Naive thymus-derived CD4-positive, alpha-beta T cell (primary cell): Measurements from ENCODE around the gene STRIP1. TPM values are rescaled to one million over a fixed set of nuclear protein-coding genes. Genes with fewer than 3 reads are reported as not detected.

Experiments used
- ATAC-seq: fragments of 150-1000 bp; cut with Tn5 transposase; 2 replicates; pipeline ENCODE4 v1.10.0; 2021; ENCODE audit warnings: mild to moderate bottlenecking, moderate library complexity
- CTCF ChIA-PET: fragments of 350-600 bp; sonication (Branson Sonifier 250); formaldehyde crosslinking; loops from one replicate; lab custom pipeline; 2021; ENCODE audit warnings: antibody characterized with exemption; lab: Charles Lee
- POLR2A ChIA-PET: fragments of 350-600 bp; sonication (Branson Sonifier 250); formaldehyde crosslinking; loops from one replicate; lab custom pipeline; 2021; ENCODE audit warnings: antibody characterized with exemption, inconsistent platforms; lab: Charles Lee
- DNase-seq, 9 donors: peaks; one replicate each; pipeline versions ENCODE4 v3.0.0 to v3.0.0-alpha.2; 2020 to 2022; ENCODE audit warnings: mixed read lengths in 1 of 9
- H3K27ac ChIP-seq: one replicate; pipeline ENCODE4 v1.7.0; 2013; ENCODE audit warnings: mild to moderate bottlenecking, low read depth, low read length, moderate library complexity
- H3K27me3 ChIP-seq, 2 donors: one replicate each; pipeline ENCODE4 v1.7.0; 2013; ENCODE audit warnings: low read length in 2 of 2, mild to moderate bottlenecking in 2 of 2, moderate library complexity in 2 of 2; ENCODE audit not compliant: control insufficient read depth in 2 of 2, insufficient read depth in 2 of 2
- H3K36me3 ChIP-seq, 3 experiments: 1 replicate in 2 of 3; 2 replicates in 1 of 3; pipeline ENCODE4 v1.7.0; 2013; ENCODE audit warnings: low read length in 3 of 3, mild to moderate bottlenecking in 3 of 3, moderate library complexity in 1 of 3; ENCODE audit not compliant: insufficient read depth in 3 of 3, control insufficient read depth in 2 of 3
- H3K4me1 ChIP-seq, 2 donors: one replicate each; pipeline ENCODE4 v1.7.0; 2013; ENCODE audit warnings: low read length in 2 of 2, mild to moderate bottlenecking in 2 of 2, moderate library complexity in 1 of 2; ENCODE audit not compliant: control insufficient read depth in 2 of 2, insufficient read depth in 2 of 2
- H3K4me3 ChIP-seq: 2 replicates; pipeline ENCODE4 v1.7.0; 2013; ENCODE audit warnings: mild to moderate bottlenecking, low read length
- H3K9me3 ChIP-seq, 3 experiments: 1 replicate in 2 of 3; 2 replicates in 1 of 3; pipeline ENCODE4 v1.7.0; 2013; ENCODE audit warnings: low read length in 3 of 3; ENCODE audit not compliant: control insufficient read depth in 2 of 3
- H3K27ac Mint-ChIP-seq, 9 donors: one replicate each; pipeline ENCODE4 v1.8.0; 2020 to 2022; ENCODE audit warnings: mixed read lengths in 9 of 9, mild to moderate bottlenecking in 8 of 9, moderate library complexity in 5 of 9, inconsistent platforms in 2 of 9
- H3K27me3 Mint-ChIP-seq, 5 donors: one replicate each; pipeline ENCODE4 v1.8.0; 2021 to 2022; ENCODE audit warnings: mixed read lengths in 5 of 5, mild to moderate bottlenecking in 1 of 5
- H3K36me3 Mint-ChIP-seq, 5 donors: one replicate each; pipeline ENCODE4 v1.8.0; 2020 to 2022; ENCODE audit warnings: mixed read lengths in 5 of 5, mild to moderate bottlenecking in 3 of 5, inconsistent platforms in 1 of 5
- H3K4me1 Mint-ChIP-seq, 7 donors: one replicate each; pipeline ENCODE4 v1.8.0; 2020 to 2022; ENCODE audit warnings: mixed read lengths in 7 of 7, mild to moderate bottlenecking in 3 of 7, inconsistent platforms in 1 of 7
- H3K4me3 Mint-ChIP-seq, 10 donors: one replicate each; pipeline ENCODE4 v1.8.0; 2020 to 2022; ENCODE audit warnings: mild to moderate bottlenecking in 10 of 10, mixed read lengths in 10 of 10, moderate library complexity in 6 of 10, inconsistent platforms in 2 of 10
- H3K9me3 Mint-ChIP-seq, 11 donors: one replicate each; pipeline ENCODE4 v1.8.0; 2020 to 2022; ENCODE audit warnings: mixed read lengths in 11 of 11, mild to moderate bottlenecking in 4 of 11, inconsistent platforms in 1 of 11, moderate library complexity in 1 of 11
- intact Hi-C, 2 donors: fragments of 100-400 bp; cut with micrococcal nuclease; formaldehyde crosslinking; loops; one replicate each; pipeline ENCODE4 v1.15.1; 2023
- polyA plus RNA-seq, 2 donors: library from polyadenylated mRNA; unstranded; fragments of 300-500 nt; fragmentation: Illumina TruSeq; gene quantifications; one replicate each; pipeline ENCODE4 v1.2.3, GENCODE V29; 2021
- total RNA-seq, 6 experiments: library from RNA in 5 of 6; stranded (reverse) in 5 of 6; gene quantifications; 1 replicate in 5 of 6; 2 replicates in 1 of 6; pipeline ENCODE4 v1.2.3 and lab custom pipeline; 2021 to 2026

The STRIP1 gene
- total and polyA plus RNA-seq, 7 experiments from 2014 or later: 21.4 to 83.9 (median 65.7) TPM

DNA sequence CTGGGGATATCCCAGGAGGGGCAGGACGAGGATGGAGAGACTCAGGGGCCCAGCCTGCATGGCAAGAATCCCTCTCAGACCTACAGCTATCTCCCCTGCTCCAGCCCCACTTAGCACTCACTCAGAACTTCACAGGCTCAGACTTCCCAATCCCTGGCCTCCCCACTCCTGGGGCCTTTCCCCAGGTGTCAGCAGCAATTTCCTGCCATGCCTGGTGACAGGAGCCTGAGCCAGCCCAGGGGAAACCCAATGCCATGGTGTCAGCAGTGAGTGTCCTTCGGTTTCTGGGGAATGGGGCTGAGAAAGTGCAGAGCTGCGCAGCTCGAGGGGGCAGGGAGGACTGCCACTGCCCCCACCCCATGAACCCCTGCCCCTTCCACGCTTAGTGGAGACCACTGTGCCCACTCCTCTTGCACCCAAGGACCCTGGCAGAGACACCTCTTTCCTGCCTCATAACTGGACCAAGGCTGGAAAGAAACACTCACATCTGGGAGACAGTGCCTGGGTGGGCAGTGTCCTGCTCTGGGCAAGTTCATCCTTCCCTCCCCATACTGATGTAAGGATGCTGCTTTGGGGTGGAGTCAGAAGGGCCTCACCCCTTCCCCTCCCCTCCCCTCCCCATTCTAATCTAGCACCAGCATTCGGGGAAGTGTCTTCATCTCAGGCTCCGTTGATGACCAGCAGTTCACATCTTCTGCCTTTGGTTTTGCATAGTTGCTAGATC lies 60.7 kb downstream of the STRIP1 start:
- POLR2A ChIA-PET: no interaction called here
- Histone ChIP-seq H3K36me3 (no peaks in the 10 kb centered on the region), H3K27ac (no peak overlapping the region), H3K4me3 (no peak overlapping the region), H3K9me3 (no peaks in the 10 kb centered on the region), H3K4me1 (no peaks in the 10 kb centered on the region), H3K27me3 (no peaks in the 10 kb centered on the region)
- intact Hi-C loops: no loop called here
- H3K27ac Mint-ChIP-seq: no peak overlapping the region
- DNase-seq (no peak), ATAC-seq (no peak)
- CTCF ChIA-PET: no interaction called here
- no peaks in the 10 kb centered on the region for H3K36me3 Mint-ChIP-seq
- no peaks in the 10 kb centered on the region for H3K9me3 Mint-ChIP-seq
- H3K4me3 Mint-ChIP-seq: no peak overlapping the region
- H3K4me1 Mint-ChIP-seq: peaks cover 0 to 4% (median 0%) of the 10 kb centered on the region in 7 donors
- H3K27me3 Mint-ChIP-seq: peaks cover 5 to 45% (median 19%) of the 10 kb centered on the region in 5 donors

DNA sequence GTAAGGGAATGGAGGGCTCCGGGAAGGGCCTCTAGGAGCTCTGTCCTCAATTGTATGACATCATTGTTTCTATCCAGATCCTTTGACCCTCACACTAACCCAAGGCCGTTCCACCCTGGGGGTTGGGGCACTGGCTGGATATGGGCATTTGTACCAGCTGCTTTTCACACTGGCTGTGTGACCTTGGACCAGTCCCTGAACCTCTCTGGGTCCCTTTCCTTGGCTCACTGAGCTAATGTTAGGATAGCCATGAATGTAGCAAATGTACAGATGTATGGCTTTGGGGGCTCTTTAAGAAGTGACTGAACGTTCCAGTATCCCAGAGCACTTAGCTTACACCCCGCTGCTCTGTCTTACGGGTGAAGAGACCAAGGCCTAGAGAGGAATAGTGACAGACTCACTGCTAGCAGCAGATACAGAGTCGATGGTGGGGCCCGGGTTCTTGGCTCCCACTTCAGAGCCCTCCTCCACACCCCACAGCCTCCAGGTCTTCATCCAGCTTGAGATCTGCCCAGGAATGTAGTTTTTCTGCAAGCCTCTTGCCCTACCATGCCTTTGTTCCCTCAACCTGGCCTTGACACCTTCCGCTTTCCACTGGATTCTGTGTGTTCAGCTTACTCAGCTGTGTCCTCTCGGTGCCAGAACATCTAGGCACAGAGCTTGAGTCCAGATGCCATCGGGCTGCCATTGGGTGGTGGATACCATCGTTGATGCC lies 63.2 kb downstream of the STRIP1 start:
- peaks cover 0 to 7% (median 0%) of the 10 kb centered on the region in 7 donors for H3K4me1 Mint-ChIP-seq
- no peak for DNase-seq

GRCh38 chr1:110098222-110099026 lies 64.0 kb downstream of the STRIP1 start:
- Mint-ChIP-seq H3K36me3 (no peaks in the 10 kb centered on the region), H3K9me3 (no peaks in the 10 kb centered on the region), H3K4me1 (peaks cover 0 to 7% (median 0%) of the 10 kb centered on the region in 7 donors), H3K4me3 (no peak overlapping the region), H3K27me3 (peaks cover 5 to 27% (median 25%) of the 10 kb centered on the region in 5 donors), H3K27ac (no peak overlapping the region)
- ATAC-seq (no peak), DNase-seq (no peak)
- no peaks in the 10 kb centered on the region for H3K36me3 ChIP-seq
- ChIA-PET CTCF (no interaction called here), POLR2A (no interaction called here)
- H3K9me3 ChIP-seq: no peaks in the 10 kb centered on the region
- H3K27me3 ChIP-seq: no peaks in the 10 kb centered on the region
- H3K4me1 ChIP-seq: no peaks in the 10 kb centered on the region
- no peak overlapping the region for H3K4me3 ChIP-seq
- no peak overlapping the region for H3K27ac ChIP-seq
- intact Hi-C loops: no loop called here

More for the DNA sequence above, 63.2 kb downstream of the STRIP1 start:
- ChIA-PET CTCF (no interaction called here), POLR2A (no interaction called here)
- Histone ChIP-seq H3K4me3 (no peak overlapping the region), H3K36me3 (no peaks in the 10 kb centered on the region), H3K27ac (no peak overlapping the region), H3K27me3 (no peaks in the 10 kb centered on the region), H3K9me3 (no peaks in the 10 kb centered on the region), H3K4me1 (no peaks in the 10 kb centered on the region)
- Mint-ChIP-seq H3K9me3 (no peaks in the 10 kb centered on the region), H3K36me3 (no peaks in the 10 kb centered on the region), H3K4me3 (no peak overlapping the region), H3K27me3 (peaks cover 5 to 32% (median 25%) of the 10 kb centered on the region in 5 donors), H3K27ac (no peak overlapping the region)
- intact Hi-C loops: no loop called here
- no peak for ATAC-seq

DNA sequence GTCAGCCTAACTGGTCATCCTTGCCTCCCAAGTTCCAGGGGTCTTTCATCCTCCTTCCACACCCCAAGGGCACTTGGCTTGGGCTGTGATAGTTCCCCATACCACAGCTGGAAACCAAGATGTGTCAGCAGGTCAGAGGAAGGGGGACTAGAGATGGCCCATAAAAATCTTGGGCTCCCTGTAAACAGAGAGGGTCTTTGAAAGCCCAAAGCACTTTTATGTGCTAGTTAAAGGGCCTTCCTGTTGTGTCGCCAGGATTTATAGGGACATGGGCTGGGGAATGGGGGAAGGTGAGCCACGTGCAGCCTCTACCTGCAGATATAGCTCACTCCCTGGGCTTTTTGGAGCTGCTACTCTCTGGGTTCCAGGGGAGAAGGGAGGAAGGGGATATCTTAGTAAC lies 65.9 kb downstream of the STRIP1 start:
- Histone ChIP-seq H3K27me3 (no peaks in the 10 kb centered on the region), H3K4me1 (no peaks in the 10 kb centered on the region), H3K27ac (no peak overlapping the region), H3K9me3 (no peaks in the 10 kb centered on the region), H3K4me3 (no peak overlapping the region), H3K36me3 (no peaks in the 10 kb centered on the region)
- ChIA-PET POLR2A (no interaction called here), CTCF (interaction anchor here (1.0 kb wide), 1 partner anchor 12 kb away, joined by 3 read pairs; no protein-coding TSS in a partner anchor)
- H3K27me3 Mint-ChIP-seq: peaks cover 5 to 24% (median 18%) of the 10 kb centered on the region in 5 donors
- no peaks in the 10 kb centered on the region for H3K36me3 Mint-ChIP-seq
- peaks cover 0 to 7% (median 0%) of the 10 kb centered on the region in 7 donors for H3K4me1 Mint-ChIP-seq
- DNase-seq (no peak), ATAC-seq (no peak)
- H3K4me3 Mint-ChIP-seq: no peak overlapping the region
- H3K9me3 Mint-ChIP-seq: no peaks in the 10 kb centered on the region
- intact Hi-C loops: no loop called here
- H3K27ac Mint-ChIP-seq: no peak overlapping the region

DNA sequence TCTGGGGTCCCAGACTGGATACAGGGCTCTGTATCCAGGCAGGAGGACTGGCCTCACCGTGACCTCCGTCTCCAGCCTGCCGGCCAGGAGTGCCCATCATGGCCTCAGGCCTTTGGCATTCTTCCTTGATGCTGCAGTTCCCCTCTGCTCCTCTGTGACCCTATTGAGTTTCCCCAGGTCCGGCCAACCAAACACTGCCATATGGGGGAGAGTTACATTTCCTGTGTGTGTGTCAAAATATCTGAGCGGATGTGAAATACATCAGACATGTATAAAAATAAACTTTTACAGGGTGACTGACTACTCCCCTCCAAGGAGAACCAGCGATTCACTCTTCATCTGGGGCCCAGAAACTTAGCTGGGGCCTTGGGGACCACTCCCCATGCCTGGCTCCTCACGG lies 67.7 kb downstream of the STRIP1 start:
- CTCF ChIA-PET: interaction anchor here (1.2 kb wide), 1 partner anchor 14 kb away, joined by 3 read pairs; no protein-coding TSS in a partner anchor
- ATAC-seq (no peak), DNase-seq (no peak)
- Histone ChIP-seq H3K9me3 (no peaks in the 10 kb centered on the region), H3K27ac (no peak overlapping the region), H3K4me1 (no peaks in the 10 kb centered on the region), H3K36me3 (no peaks in the 10 kb centered on the region), H3K4me3 (no peak overlapping the region), H3K27me3 (no peaks in the 10 kb centered on the region)
- intact Hi-C loops: no loop called here
- POLR2A ChIA-PET: no interaction called here
- peaks cover 0 to 9% (median 7%) of the 10 kb centered on the region in 5 donors for H3K27me3 Mint-ChIP-seq
- H3K4me3 Mint-ChIP-seq: no peak overlapping the region
- peaks cover 0 to 4% (median 0%) of the 10 kb centered on the region in 7 donors for H3K4me1 Mint-ChIP-seq
- no peaks in the 10 kb centered on the region for H3K9me3 Mint-ChIP-seq
- H3K27ac Mint-ChIP-seq: no peak overlapping the region
- no peaks in the 10 kb centered on the region for H3K36me3 Mint-ChIP-seq
